HEK293 (cell line): ENCODE data around the gene DACH2.

Experiments used
- HOXD13 ChIP-seq: sonication (generic); formaldehyde crosslinking; IDR thresholded peaks from 2 replicates; pipeline ENCODE4 v1.8.0; 2022; ENCODE audit warnings: missing genetic modification reagents, borderline replicate concordance
- RBAK ChIP-seq: fragments of 450-650 bp; formaldehyde crosslinking; IDR thresholded peaks from 2 replicates; pipeline ENCODE4 v1.5.1; 2016; ENCODE audit warnings: missing biosample characterization, missing genetic modification characterization
- ZBTB21 ChIP-seq: fragments of 450-650 bp; formaldehyde crosslinking; IDR thresholded peaks from 2 replicates; pipeline ENCODE4 v1.5.1; 2017; ENCODE audit warnings: missing biosample characterization, missing genetic modification characterization
- ZFP69B ChIP-seq: fragments of 450-650 bp; formaldehyde crosslinking; IDR thresholded peaks from 2 replicates; pipeline ENCODE4 v1.5.1; 2016; ENCODE audit warnings: missing biosample characterization, missing genetic modification characterization
- ZNF24 ChIP-seq: fragments of 450-650 bp; formaldehyde crosslinking; IDR thresholded peaks from 2 replicates; pipeline ENCODE4 v1.5.1; 2016; ENCODE audit warnings: missing biosample characterization, missing genetic modification characterization
- ZNF501 ChIP-seq: fragments of 450-650 bp; formaldehyde crosslinking; IDR thresholded peaks from 2 replicates; pipeline ENCODE4 v1.5.1; 2016; ENCODE audit warnings: missing biosample characterization, missing genetic modification characterization
- ZNF76 ChIP-seq: fragments of 450-650 bp; formaldehyde crosslinking; IDR thresholded peaks from 2 replicates; pipeline ENCODE4; 2016; ENCODE audit warnings: low read depth, missing biosample characterization, missing genetic modification characterization, borderline replicate concordance
- TF ChIP-seq, protein P1 (sequence below): fragments of 450-650 bp; formaldehyde crosslinking; IDR thresholded peaks from 2 replicates; pipeline ENCODE4 v1.5.1; 2016; ENCODE audit warnings: missing biosample characterization, missing genetic modification characterization
- TF ChIP-seq, protein P2 (sequence below): fragments of 450-650 bp; formaldehyde crosslinking; IDR thresholded peaks from 2 replicates; pipeline ENCODE4 v1.5.1; 2016; ENCODE audit warnings: missing biosample characterization, missing genetic modification characterization
- TF ChIP-seq, protein P3 (sequence below): fragments of 450-650 bp; formaldehyde crosslinking; IDR thresholded peaks from 2 replicates; pipeline ENCODE4 v1.5.1; 2017; ENCODE audit warnings: missing biosample characterization, missing genetic modification characterization
- TF ChIP-seq, protein P4 (sequence below): fragments of 450-650 bp; formaldehyde crosslinking; IDR thresholded peaks from 2 replicates; pipeline ENCODE4 v1.5.1; 2016; ENCODE audit warnings: missing biosample characterization, missing genetic modification characterization
- TF ChIP-seq, protein P5 (sequence below): fragments of 450-650 bp; formaldehyde crosslinking; IDR thresholded peaks from 2 replicates; pipeline ENCODE4 v1.5.1; 2016; ENCODE audit warnings: missing biosample characterization, missing genetic modification characterization, low read depth

DNA sequence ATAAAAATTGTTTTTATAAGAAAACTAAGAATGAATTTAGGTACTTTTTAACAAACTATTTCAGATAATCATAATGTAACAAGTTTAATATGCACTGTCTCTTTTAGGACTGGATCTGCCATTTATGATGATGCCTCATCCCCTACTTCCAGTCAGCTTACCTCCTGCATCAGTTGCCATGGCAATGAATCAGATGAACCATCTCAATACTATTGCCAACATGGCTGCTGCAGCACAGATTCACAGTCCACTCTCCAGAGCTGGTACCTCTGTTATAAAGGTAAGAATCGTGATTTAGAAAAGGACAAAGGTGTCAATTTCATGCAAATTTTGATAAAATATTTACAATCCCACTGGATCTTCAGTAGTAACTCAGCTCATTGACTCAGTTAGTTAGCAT, 566.2 kb downstream of the DACH2 start:
- TF ChIP-seq, protein P1, sequence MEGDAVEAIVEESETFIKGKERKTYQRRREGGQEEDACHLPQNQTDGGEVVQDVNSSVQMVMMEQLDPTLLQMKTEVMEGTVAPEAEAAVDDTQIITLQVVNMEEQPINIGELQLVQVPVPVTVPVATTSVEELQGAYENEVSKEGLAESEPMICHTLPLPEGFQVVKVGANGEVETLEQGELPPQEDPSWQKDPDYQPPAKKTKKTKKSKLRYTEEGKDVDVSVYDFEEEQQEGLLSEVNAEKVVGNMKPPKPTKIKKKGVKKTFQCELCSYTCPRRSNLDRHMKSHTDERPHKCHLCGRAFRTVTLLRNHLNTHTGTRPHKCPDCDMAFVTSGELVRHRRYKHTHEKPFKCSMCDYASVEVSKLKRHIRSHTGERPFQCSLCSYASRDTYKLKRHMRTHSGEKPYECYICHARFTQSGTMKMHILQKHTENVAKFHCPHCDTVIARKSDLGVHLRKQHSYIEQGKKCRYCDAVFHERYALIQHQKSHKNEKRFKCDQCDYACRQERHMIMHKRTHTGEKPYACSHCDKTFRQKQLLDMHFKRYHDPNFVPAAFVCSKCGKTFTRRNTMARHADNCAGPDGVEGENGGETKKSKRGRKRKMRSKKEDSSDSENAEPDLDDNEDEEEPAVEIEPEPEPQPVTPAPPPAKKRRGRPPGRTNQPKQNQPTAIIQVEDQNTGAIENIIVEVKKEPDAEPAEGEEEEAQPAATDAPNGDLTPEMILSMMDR (tag by site-specific recombination) = no peak
- no peak for TF ChIP-seq ZBTB21 (tag by site-specific recombination)
- TF ChIP-seq ZNF76 = no peak
- no peak for TF ChIP-seq HOXD13
- TF ChIP-seq, protein P2, sequence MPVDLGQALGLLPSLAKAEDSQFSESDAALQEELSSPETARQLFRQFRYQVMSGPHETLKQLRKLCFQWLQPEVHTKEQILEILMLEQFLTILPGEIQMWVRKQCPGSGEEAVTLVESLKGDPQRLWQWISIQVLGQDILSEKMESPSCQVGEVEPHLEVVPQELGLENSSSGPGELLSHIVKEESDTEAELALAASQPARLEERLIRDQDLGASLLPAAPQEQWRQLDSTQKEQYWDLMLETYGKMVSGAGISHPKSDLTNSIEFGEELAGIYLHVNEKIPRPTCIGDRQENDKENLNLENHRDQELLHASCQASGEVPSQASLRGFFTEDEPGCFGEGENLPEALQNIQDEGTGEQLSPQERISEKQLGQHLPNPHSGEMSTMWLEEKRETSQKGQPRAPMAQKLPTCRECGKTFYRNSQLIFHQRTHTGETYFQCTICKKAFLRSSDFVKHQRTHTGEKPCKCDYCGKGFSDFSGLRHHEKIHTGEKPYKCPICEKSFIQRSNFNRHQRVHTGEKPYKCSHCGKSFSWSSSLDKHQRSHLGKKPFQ (tag by site-specific recombination) = no peak
- no peak for TF ChIP-seq ZFP69B (tag by site-specific recombination)
- no peak for TF ChIP-seq ZNF501 (tag by site-specific recombination)
- no peak for TF ChIP-seq ZNF24 (tag by site-specific recombination)
- TF ChIP-seq, protein P3, sequence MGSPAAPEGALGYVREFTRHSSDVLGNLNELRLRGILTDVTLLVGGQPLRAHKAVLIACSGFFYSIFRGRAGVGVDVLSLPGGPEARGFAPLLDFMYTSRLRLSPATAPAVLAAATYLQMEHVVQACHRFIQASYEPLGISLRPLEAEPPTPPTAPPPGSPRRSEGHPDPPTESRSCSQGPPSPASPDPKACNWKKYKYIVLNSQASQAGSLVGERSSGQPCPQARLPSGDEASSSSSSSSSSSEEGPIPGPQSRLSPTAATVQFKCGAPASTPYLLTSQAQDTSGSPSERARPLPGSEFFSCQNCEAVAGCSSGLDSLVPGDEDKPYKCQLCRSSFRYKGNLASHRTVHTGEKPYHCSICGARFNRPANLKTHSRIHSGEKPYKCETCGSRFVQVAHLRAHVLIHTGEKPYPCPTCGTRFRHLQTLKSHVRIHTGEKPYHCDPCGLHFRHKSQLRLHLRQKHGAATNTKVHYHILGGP (tag by site-specific recombination) = no peak
- TF ChIP-seq, protein P4, sequence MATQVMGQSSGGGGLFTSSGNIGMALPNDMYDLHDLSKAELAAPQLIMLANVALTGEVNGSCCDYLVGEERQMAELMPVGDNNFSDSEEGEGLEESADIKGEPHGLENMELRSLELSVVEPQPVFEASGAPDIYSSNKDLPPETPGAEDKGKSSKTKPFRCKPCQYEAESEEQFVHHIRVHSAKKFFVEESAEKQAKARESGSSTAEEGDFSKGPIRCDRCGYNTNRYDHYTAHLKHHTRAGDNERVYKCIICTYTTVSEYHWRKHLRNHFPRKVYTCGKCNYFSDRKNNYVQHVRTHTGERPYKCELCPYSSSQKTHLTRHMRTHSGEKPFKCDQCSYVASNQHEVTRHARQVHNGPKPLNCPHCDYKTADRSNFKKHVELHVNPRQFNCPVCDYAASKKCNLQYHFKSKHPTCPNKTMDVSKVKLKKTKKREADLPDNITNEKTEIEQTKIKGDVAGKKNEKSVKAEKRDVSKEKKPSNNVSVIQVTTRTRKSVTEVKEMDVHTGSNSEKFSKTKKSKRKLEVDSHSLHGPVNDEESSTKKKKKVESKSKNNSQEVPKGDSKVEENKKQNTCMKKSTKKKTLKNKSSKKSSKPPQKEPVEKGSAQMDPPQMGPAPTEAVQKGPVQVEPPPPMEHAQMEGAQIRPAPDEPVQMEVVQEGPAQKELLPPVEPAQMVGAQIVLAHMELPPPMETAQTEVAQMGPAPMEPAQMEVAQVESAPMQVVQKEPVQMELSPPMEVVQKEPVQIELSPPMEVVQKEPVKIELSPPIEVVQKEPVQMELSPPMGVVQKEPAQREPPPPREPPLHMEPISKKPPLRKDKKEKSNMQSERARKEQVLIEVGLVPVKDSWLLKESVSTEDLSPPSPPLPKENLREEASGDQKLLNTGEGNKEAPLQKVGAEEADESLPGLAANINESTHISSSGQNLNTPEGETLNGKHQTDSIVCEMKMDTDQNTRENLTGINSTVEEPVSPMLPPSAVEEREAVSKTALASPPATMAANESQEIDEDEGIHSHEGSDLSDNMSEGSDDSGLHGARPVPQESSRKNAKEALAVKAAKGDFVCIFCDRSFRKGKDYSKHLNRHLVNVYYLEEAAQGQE (tag by site-specific recombination) = no peak
- TF ChIP-seq, protein P5, sequence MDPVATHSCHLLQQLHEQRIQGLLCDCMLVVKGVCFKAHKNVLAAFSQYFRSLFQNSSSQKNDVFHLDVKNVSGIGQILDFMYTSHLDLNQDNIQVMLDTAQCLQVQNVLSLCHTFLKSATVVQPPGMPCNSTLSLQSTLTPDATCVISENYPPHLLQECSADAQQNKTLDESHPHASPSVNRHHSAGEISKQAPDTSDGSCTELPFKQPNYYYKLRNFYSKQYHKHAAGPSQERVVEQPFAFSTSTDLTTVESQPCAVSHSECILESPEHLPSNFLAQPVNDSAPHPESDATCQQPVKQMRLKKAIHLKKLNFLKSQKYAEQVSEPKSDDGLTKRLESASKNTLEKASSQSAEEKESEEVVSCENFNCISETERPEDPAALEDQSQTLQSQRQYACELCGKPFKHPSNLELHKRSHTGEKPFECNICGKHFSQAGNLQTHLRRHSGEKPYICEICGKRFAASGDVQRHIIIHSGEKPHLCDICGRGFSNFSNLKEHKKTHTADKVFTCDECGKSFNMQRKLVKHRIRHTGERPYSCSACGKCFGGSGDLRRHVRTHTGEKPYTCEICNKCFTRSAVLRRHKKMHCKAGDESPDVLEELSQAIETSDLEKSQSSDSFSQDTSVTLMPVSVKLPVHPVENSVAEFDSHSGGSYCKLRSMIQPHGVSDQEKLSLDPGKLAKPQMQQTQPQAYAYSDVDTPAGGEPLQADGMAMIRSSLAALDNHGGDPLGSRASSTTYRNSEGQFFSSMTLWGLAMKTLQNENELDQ (tag by site-specific recombination) = no peak
- no peak for TF ChIP-seq RBAK
